HG03095 (cell line): Measurements from ENCODE around the gene PIWIL4.

Experiments used
- ATAC-seq: cut with Tn5 transposase; IDR thresholded peaks from one replicate; pipeline ENCODE4 v1.9.1; 2021; ENCODE audit warnings: moderate library complexity; ENCODE audit not compliant: unreplicated experiment

The PIWIL4 gene

GRCh38 chr11:94567181-94567670 lies at the start of gene PIWIL4:
Gene PIWIL4, plus strand, starts transcription at chr11:94567368. Its CDS starts 151 bp downstream, at chr11:94567519.
- ATAC-seq = no peak

- ATAC-seq = no peak
Observed at GRCh38 chr11:94518300-94518699, 48.9 kb upstream of the PIWIL4 start.

GRCh38 chr11:94519478-94520084 lies 47.6 kb upstream of the PIWIL4 start:
- ATAC-seq = no peak

- no peak for ATAC-seq
Observed at GRCh38 chr11:94521684-94522083, 45.5 kb upstream of the PIWIL4 start.

- no peak for ATAC-seq
Observed at GRCh38 chr11:94524341-94524740, 42.8 kb upstream of the PIWIL4 start.

GRCh38 chr11:94525546-94526324 lies 41.4 kb upstream of the PIWIL4 start:
- ATAC-seq = no peak

- ATAC-seq = no peak
Observed at GRCh38 chr11:94526645-94527438, 40.3 kb upstream of the PIWIL4 start.

- ATAC-seq = no peak
Observed at GRCh38 chr11:94528551-94528950, 38.6 kb upstream of the PIWIL4 start.

GRCh38 chr11:94532211-94532610 lies 35.0 kb upstream of the PIWIL4 start:
- no peak for ATAC-seq

- no peak for ATAC-seq
Observed at GRCh38 chr11:94533206-94533605, 34.0 kb upstream of the PIWIL4 start.

GRCh38 chr11:94533696-94534630 lies 33.2 kb upstream of the PIWIL4 start:
- no peak for ATAC-seq

- no peak for ATAC-seq
Observed at GRCh38 chr11:94536386-94536785, 30.8 kb upstream of the PIWIL4 start.

- ATAC-seq = no peak
Observed at GRCh38 chr11:94537031-94537600, 30.1 kb upstream of the PIWIL4 start.

GRCh38 chr11:94539420-94539819 lies 27.7 kb upstream of the PIWIL4 start:
- no peak for ATAC-seq

- peak; percentile 80 for ATAC-seq
Observed at GRCh38 chr11:94543695-94544645, 23.2 kb upstream of the PIWIL4 start, which contains the start of gene FUT4. Gene FUT4, plus strand, starts transcription at chr11:94543921. Its CDS starts 213 bp downstream, at chr11:94544134.

GRCh38 chr11:94544646-94545263 lies 22.4 kb upstream of the PIWIL4 start:
- ATAC-seq = peak; percentile 2

- ATAC-seq = no peak
Observed at GRCh38 chr11:94545264-94546161, 21.7 kb upstream of the PIWIL4 start.

- no peak for ATAC-seq
Observed at GRCh38 chr11:94546162-94546470, 21.1 kb upstream of the PIWIL4 start.
